HG03565 (cell line): ENCODE data around the gene ATAD3C.

Source experiments
- ATAC-seq: cut with Tn5 transposase; IDR thresholded peaks from one replicate; pipeline ENCODE4 v1.9.1; 2021; ENCODE audit warnings: mild to moderate bottlenecking, moderate library complexity; ENCODE audit not compliant: unreplicated experiment

The ATAD3C gene

GRCh38 chr1:1430114-1430982 lies 19.1 kb upstream of the ATAD3C start:
- no peak for ATAC-seq

GRCh38 chr1:1430992-1431844 lies 18.3 kb upstream of the ATAD3C start:
- ATAC-seq = no peak

- no peak for ATAC-seq
Observed at GRCh38 chr1:1431845-1432273, 17.6 kb upstream of the ATAD3C start.

GRCh38 chr1:1432274-1432950 lies 17.1 kb upstream of the ATAD3C start:
- ATAC-seq = no peak

- ATAC-seq = no peak
Observed at GRCh38 chr1:1432951-1433803, 16.3 kb upstream of the ATAD3C start.

- ATAC-seq = no peak
Observed at GRCh38 chr1:1433804-1434130, 15.7 kb upstream of the ATAD3C start.

- ATAC-seq = no peak
Observed at GRCh38 chr1:1434131-1434823, 15.2 kb upstream of the ATAD3C start.

- ATAC-seq = no peak
Observed at GRCh38 chr1:1434824-1435105, 14.7 kb upstream of the ATAD3C start.

- no peak for ATAC-seq
Observed at GRCh38 chr1:1435106-1435903, 14.2 kb upstream of the ATAD3C start, which contains the start of gene VWA1. TSS of gene VWA1 (plus strand) at chr1:1435690. CDS start at chr1:1435749, 59 bp downstream.

GRCh38 chr1:1435911-1436629 lies 13.4 kb upstream of the ATAD3C start:
- ATAC-seq = no peak

- no peak for ATAC-seq
Observed at GRCh38 chr1:1436630-1437032, 12.9 kb upstream of the ATAD3C start.

GRCh38 chr1:1437033-1437903 lies 12.2 kb upstream of the ATAD3C start:
- no peak for ATAC-seq

- no peak for ATAC-seq
Observed at GRCh38 chr1:1437904-1438376, 11.5 kb upstream of the ATAD3C start.

GRCh38 chr1:1438531-1439381 lies 10.7 kb upstream of the ATAD3C start:
- ATAC-seq = no peak

- no peak for ATAC-seq
Observed at GRCh38 chr1:1439546-1440261, 9.8 kb upstream of the ATAD3C start.
